CD4-positive, alpha-beta T cell treated with Interleukin-17A for 1 hour (primary cell): ENCODE results near the gene LIFR.

ENCODE experiments used
- DNase-seq: peaks from one replicate; pipeline ENCODE4 v3.0.0-alpha.2; 2020

Gene LIFR

DNA sequence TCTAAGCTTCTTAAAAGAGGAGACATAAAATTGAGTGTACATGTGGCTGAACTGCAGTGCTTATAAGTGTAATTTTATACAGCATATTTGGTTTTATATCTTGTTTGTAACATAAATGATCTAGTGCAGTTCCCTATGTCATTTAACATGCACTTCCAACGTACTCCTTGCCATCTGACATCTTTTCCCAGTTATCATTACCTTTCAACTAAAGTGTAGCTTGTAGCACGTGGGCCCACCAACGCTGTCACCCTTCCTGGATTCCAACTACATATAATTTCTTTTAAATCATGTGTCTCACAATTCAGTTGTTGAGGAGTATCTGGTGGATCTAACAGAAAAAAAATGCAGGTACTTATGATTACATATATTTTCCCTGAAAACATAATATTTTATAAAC is 50.1 kb downstream of the LIFR start:
- no peak for DNase-seq

DNA sequence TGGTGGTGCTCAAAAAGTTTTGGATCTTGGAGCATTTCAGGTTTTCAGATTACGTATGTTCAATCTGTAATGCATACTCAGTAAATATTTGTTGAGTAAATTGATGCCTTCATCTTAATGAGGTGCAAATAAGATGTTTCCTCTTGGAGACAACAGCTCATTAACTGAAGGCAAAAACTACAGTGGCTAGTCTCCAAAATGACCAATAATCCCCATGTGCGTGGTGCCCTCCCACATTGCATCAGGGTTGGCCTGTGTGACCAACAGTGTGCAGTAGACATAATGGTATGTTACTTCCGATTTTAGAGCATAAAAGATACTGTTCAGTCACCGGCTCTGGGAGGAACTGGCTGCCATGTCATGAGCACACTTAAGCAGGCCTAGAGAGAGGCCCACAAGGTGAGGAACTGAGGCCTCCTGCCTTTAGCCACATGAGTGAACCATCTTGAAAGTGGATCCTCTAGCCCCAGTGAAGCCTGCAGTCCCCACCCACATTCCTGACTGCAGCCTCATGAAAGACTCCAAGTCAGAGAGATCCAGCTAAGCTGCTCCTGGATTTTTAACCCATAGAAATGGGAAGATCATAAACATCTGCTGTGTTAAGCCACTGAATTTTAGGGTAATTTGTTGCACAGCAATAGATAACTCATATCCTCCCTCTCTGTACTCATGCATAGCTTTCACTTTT is 55.7 kb downstream of the LIFR start:
- DNase-seq: no peak

DNA sequence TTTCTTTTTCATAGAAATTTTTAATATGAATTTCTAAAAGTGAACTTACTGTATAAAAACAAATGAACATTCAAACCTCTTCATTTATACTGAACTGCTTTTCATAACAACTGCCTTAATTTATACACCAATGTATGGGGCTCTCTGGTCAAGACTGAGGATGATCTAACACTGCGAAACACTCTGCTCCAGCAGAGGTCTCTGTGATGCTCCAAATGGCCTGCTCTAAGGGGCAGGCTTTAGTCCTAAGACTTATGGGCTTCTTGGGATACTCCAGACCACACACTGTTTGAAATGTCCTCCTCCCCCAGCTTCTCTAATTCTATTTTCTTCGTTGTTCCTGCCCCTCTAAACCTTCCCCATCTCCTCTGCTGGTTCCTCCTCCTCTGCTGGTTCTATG is 58.5 kb downstream of the LIFR start:
- no peak for DNase-seq

DNA sequence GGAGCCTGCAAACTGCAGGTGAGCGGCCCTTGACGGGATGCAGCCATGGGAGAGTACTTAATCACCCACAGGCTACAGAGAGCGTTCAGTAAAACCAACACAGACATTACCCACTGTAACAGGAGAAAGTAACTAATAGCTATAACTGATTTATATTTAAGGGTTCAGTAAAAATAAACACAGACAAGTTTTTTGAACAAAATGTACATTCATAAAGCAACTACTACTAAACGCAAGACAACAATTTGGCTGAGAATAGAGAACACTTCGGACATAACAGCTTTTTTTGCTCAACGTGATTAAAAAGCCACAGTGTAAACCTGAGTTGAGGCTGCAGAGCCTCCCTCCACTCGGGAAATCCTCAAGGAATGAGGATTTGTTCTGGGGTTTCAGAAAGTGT is 61.7 kb downstream of the LIFR start:
- DNase-seq: no peak

DNA sequence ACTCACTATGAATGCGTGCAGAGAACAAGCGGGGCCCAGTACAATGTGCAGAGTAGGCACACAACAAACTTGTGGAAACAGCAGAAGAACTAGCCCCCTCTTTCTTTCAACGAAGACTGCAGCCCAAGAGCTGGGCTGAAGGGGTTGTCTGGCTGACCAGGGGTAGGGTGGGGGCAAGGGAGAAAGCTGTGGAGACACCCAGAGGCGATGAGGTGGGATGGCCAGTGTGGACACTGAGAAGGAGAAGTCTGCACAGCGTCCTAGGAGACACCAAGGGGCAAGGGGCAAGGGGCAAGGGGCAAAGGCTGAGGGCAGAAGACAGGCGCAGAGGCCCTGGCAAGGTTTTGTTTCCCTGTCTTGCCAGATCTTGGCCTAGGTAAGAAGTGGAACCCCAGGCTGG is 62.3 kb downstream of the LIFR start:
- DNase-seq: no peak

DNA sequence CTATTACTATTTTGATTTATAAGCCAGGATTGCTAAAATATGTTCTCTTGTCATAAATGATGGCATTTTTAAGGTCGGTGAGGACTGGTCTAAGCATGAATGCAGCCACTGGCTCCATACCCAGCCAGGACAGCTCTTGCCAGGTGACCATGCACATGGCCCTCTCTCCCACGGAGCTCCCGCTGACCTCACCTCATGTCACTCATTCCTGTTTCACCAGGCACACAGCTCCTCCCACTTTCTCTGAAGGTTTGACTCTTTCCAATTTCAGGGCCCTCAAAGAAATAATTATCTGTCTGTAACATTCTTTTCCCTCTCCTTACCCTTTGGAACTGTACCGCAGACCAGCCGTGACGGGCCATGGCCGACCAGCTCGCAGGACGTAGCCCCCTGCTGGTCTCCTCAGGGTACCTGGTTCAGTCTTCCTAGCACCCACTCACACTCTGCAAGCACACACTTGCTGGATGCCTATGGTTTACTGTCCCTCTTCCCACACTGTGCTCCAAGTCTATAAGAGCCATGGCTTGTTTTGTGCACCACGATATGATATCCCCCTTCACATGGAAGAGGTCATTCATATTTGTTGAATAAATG is 72.5 kb downstream of the LIFR start:
- no peak for DNase-seq

- DNase-seq: no peak
Measured at GRCh38 chr5:38479315-38479904, 77.0 kb downstream of the LIFR start.

DNA sequence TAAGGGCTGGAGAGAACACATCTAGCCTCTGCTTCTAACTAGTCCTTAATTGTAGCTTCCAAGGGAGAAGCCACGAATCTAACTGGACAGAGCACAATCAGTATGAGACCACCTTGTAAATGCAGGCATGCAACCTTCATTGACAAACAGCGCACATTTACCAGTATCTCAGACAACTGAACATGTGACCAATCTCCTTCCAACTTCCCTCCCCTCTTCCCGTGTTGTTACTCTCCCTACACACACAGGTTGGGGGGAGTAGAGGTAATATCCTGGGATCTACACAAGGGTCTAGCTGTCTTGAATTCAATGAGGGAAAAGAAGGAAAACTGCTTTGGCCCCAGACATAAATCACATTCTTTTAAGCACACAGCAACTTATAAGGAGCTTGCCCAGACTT is 77.6 kb downstream of the LIFR start:
- DNase-seq: no peak

DNA sequence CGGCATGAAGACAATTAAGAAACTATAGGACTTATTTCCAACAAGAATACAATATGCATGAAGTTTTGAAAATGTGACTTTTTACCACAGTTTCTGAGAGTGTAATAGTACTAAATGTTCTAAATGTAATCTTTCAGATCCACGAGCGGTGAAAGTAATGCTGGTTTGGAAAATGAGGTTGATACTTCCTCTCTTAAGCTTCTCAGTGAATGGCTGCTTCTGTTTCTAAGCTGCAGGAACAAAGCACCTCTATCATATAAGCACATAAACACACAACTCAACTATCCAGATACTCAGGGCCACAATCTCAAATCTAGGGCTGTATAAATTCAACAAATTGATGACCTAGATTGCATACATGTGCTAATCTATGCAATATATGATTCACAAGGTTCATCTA is 78.3 kb downstream of the LIFR start:
- no peak for DNase-seq

- DNase-seq: no peak
Measured at GRCh38 chr5:38473008-38473407, 83.4 kb downstream of the LIFR start.

DNA sequence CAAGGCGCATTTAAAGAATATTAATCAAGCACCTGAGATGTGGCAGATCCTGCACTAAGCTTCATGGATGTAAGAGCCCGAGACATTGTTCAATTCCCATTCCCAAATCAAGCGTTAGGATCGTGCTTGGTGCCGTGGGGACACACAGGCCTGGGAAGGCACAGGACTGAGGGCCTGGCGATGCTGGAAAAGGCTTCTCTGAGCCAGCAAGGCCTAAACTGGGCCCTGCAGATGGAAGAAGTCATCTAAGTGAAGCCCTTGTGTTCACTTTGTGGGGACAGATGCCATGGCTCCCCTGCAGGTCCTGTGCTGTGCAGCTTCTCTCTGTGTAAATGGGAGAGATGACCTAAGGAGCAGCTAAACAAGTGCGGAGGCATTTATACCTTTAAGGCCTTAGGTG is 83.9 kb downstream of the LIFR start:
- no peak for DNase-seq

GRCh38 chr5:38471709-38472108 is 84.7 kb downstream of the LIFR start:
- DNase-seq: no peak

DNA sequence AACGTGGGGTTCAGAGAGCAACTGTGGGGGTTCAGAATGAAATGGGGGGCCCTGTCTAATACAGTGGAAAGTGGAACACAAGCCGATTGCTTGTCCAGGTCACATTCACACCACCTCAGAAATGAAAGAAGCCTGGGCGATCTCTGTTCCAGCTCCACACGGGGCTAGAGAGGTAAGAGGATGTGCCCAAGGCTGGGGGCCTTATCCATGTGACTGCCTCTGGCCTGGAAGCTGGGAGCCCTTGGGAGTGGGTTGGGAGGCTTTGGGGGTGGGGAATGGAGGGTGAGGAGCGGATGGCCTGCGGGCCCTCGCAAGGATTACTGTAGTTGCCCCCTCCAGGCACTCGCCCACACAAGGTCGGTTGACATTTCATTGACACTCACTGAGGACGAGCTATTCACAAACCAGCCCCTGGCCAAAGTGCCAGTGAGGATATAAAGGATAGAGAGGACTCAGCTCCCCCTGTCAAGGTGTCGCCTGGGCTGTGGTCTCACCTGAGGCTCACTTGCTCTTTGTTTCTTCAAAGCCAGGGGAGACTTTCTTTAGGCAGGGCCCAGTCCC is 86.7 kb downstream of the LIFR start:
- no peak for DNase-seq

- no peak for DNase-seq
Measured at GRCh38 chr5:38468978-38469706, 87.3 kb downstream of the LIFR start.

DNA sequence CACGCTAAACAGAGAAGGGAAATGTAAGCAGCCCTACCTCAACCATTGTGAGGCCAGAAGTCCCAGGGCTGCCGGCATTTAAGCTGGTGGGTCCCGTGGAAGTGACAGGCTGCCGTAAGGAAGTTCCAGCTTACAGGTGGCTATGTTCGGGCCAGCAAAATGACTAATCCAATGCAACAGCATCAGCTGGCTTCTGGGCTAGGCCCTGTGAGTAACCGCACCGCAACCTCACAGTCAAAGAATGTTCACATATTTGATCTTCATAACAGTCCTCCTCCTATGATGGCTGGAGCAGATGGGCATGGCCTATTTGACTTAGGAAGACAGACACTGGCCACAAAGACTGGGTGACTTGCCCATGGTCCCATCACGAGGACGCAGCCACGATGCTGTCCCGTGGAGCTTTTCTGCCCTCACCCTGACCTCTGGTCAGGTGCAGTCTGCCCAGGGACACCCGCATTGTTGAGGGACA is 88.2 kb downstream of the LIFR start:
- DNase-seq: no peak

- DNase-seq: no peak
Measured at GRCh38 chr5:38467353-38468040, 88.9 kb downstream of the LIFR start.

DNA sequence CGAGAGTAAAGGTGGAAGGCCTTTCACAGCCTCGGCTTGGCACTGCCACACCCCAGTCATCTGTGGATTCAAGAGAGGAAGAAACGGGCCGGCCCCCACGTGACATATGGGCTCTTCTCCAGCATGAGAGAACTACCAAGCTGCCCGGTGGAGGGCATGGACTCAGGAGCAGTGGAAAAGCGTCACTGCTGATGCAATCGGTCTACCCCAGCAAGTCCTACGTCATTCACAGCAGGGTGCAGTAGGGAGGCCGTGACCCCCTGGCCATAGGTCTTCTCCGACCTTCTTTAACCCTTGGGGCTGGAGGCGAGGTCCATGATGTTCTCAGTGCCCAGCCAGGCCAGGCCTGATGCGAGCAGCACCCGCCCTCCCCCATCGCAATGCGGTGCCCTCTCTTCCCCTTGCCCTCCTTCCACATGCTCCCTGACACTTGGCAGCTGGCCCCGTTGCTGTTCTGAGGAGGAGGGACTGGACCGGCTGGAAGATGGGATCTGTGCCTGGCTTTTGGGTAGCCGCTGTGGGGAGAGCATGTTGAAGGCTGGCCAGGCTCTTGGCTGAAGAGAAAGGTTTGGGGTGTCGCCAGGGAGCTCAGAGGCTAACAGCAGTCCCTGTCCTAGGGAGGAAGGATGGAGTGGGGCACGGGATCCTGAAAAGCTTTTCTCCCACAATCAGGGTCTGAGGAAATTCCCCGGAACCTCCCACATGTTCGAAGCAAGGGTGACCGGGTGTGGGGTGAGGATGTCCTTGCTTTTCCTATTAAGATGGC is 89.8 kb downstream of the LIFR start:
- DNase-seq: no peak

GRCh38 chr5:38465702-38466423 is 90.6 kb downstream of the LIFR start:
- DNase-seq: no peak

DNA sequence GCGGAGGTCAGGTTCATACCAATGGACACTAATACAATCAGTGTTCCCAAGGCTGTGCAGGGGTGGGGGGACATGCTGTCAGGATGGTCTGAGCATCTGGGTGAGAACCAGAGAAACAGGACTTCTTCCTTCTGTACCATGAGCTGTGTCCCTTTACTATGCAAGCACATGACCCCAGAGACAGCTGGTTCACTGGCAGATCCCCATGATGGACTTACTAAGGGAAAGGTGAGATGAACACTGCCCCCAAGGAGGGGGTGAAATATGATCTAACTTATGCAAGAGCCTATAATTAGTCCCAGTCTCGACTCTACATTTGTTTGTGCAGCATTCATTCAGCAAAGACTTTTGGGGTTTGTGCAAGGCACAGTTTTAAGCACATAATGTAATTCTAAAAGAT is 91.4 kb downstream of the LIFR start:
- DNase-seq: no peak

- DNase-seq: no peak
Measured at GRCh38 chr5:38463634-38464521, 92.6 kb downstream of the LIFR start.
